Mesenchymal stem cell (in vitro differentiated cells and primary cell): ENCODE data around the gene MEGF11. TPM values are rescaled to one million over a fixed set of nuclear protein-coding genes. Genes with fewer than 3 reads are reported as not detected.

Experiments
- DNase-seq: peaks from one replicate; pipeline ENCODE4 v3.0.0-alpha.2; 2013
- H2AFZ ChIP-seq: one replicate; pipeline ENCODE4 v1.6.1; 2013; ENCODE audit warnings: low read depth, mild to moderate bottlenecking, control low read depth, inconsistent platforms, low read length, moderate library complexity
- H2AK5ac ChIP-seq: 2 replicates; pipeline ENCODE4 v1.6.1; 2013; ENCODE audit warnings: low read length, moderate library complexity, mild to moderate bottlenecking, inconsistent platforms; ENCODE audit not compliant: severe bottlenecking
- H2BK120ac ChIP-seq: one replicate; pipeline ENCODE4 v1.6.1; 2013; ENCODE audit warnings: low read depth, mild to moderate bottlenecking, inconsistent platforms, low read length, moderate library complexity
- H2BK12ac ChIP-seq, 2 experiments: one replicate each; pipeline ENCODE4 v1.6.1; 2013; ENCODE audit warnings: inconsistent platforms in 2 of 2, low read length in 2 of 2, mild to moderate bottlenecking in 2 of 2, moderate library complexity in 2 of 2, control low read depth in 1 of 2
- H2BK15ac ChIP-seq: one replicate; pipeline ENCODE4 v1.6.1; 2013; ENCODE audit warnings: mild to moderate bottlenecking, low read depth, inconsistent platforms; ENCODE audit not compliant: poor library complexity, severe bottlenecking
- H2BK5ac ChIP-seq: 2 replicates; pipeline ENCODE4 v1.6.1; 2013; ENCODE audit warnings: low read depth, mild to moderate bottlenecking, low read length, control low read depth, inconsistent platforms; ENCODE audit not compliant: poor library complexity, severe bottlenecking
- H3K14ac ChIP-seq, 2 experiments: one replicate each; pipeline ENCODE4 v1.6.1; 2013; ENCODE audit warnings: inconsistent platforms in 2 of 2, low read length in 2 of 2, control low read depth in 1 of 2, mild to moderate bottlenecking in 1 of 2, moderate library complexity in 1 of 2
- H3K18ac ChIP-seq, 2 experiments: one replicate each; pipeline ENCODE4 v1.6.1; 2013; ENCODE audit warnings: inconsistent platforms in 2 of 2, low read length in 2 of 2, control low read depth in 1 of 2, low read depth in 1 of 2, mild to moderate bottlenecking in 1 of 2
- H3K23ac ChIP-seq, 2 experiments: one replicate each; pipeline ENCODE4 v1.6.1; 2013; ENCODE audit warnings: inconsistent platforms in 2 of 2, low read length in 2 of 2, mild to moderate bottlenecking in 2 of 2, moderate library complexity in 2 of 2, control low read depth in 1 of 2
- H3K27ac ChIP-seq: 2 replicates; pipeline ENCODE4 v1.5.1; 2013; ENCODE audit warnings: mild to moderate bottlenecking, moderate library complexity, low read length, control low read depth, inconsistent platforms; ENCODE audit not compliant: poor library complexity, severe bottlenecking
- H3K27me3 ChIP-seq, 2 experiments: 2 replicates each; pipeline versions ENCODE4 v1.6.1 to v1.7.0; 2013; ENCODE audit warnings: low read length in 2 of 2, mild to moderate bottlenecking in 2 of 2, moderate library complexity in 2 of 2, control low read depth in 1 of 2, inconsistent platforms in 1 of 2; ENCODE audit not compliant: control insufficient read depth in 1 of 2, insufficient read depth in 1 of 2
- H3K36me3 ChIP-seq, 2 experiments: 2 replicates each; pipeline versions ENCODE4 v1.6.1 to v1.7.0; 2013; ENCODE audit warnings: low read length in 2 of 2, control low read depth in 1 of 2, inconsistent platforms in 1 of 2, low read depth in 1 of 2, mild to moderate bottlenecking in 1 of 2; ENCODE audit not compliant: insufficient read depth in 2 of 2, control insufficient read depth in 1 of 2
- H3K4ac ChIP-seq, 2 experiments: one replicate each; pipeline ENCODE4 v1.6.1; 2013; ENCODE audit warnings: inconsistent platforms in 2 of 2, low read length in 2 of 2, mild to moderate bottlenecking in 2 of 2, moderate library complexity in 2 of 2, control low read depth in 1 of 2, low read depth in 1 of 2
- H3K4me1 ChIP-seq: 2 replicates; pipeline ENCODE4 v1.6.1; 2013; ENCODE audit warnings: low read depth, low read length, control low read depth; ENCODE audit not compliant: control insufficient read depth, insufficient read depth
- H3K4me2 ChIP-seq: 2 replicates; pipeline ENCODE4 v1.6.1; 2013; ENCODE audit warnings: low read length, mild to moderate bottlenecking, inconsistent platforms; ENCODE audit not compliant: poor library complexity, severe bottlenecking
- H3K4me3 ChIP-seq, 2 experiments: 2 replicates each; pipeline versions ENCODE4 v1.5.1 to v1.7.0; 2013; ENCODE audit warnings: low read length in 2 of 2, mild to moderate bottlenecking in 2 of 2, control low read depth in 1 of 2, low read depth in 1 of 2; ENCODE audit not compliant: insufficient read depth in 1 of 2
- H3K79me1 ChIP-seq: replicated peaks from 2 replicates; pipeline ENCODE4 v1.6.1; 2013; ENCODE audit warnings: mild to moderate bottlenecking, control low read depth, low read length, inconsistent platforms; ENCODE audit not compliant: poor library complexity, severe bottlenecking
- H3K9ac ChIP-seq: 2 replicates; pipeline ENCODE4 v1.7.0; 2013; ENCODE audit warnings: mild to moderate bottlenecking, low read length, moderate library complexity
- H3K9me3 ChIP-seq: 2 replicates; pipeline ENCODE4 v1.7.0; 2013; ENCODE audit warnings: mild to moderate bottlenecking, low read length; ENCODE audit not compliant: control insufficient read depth
- H4K8ac ChIP-seq: one replicate; pipeline ENCODE4 v1.6.1; 2013; ENCODE audit warnings: inconsistent platforms, mild to moderate bottlenecking, low read length, moderate library complexity
- H4K91ac ChIP-seq: one replicate; pipeline ENCODE4 v1.6.1; 2013; ENCODE audit warnings: mild to moderate bottlenecking, low read length, inconsistent platforms
- WGBS: methylation state at CpG from one replicate; pipeline ENCODE4 v1.1.7; 2013; ENCODE audit warnings: mixed read lengths; 5-methylcytosine and 5-hydroxymethylcytosine counted together
- small RNA-seq: library from polyadenylated mRNA; stranded (forward); fragments of <200 nt; extraction: miRNeasy Mini kit (QIAGEN cat#:217004); gene quantifications from one replicate; pipeline ENCODE3, GENCODE V24; 2013; ENCODE audit warnings: low read depth

Gene MEGF11

DNA sequence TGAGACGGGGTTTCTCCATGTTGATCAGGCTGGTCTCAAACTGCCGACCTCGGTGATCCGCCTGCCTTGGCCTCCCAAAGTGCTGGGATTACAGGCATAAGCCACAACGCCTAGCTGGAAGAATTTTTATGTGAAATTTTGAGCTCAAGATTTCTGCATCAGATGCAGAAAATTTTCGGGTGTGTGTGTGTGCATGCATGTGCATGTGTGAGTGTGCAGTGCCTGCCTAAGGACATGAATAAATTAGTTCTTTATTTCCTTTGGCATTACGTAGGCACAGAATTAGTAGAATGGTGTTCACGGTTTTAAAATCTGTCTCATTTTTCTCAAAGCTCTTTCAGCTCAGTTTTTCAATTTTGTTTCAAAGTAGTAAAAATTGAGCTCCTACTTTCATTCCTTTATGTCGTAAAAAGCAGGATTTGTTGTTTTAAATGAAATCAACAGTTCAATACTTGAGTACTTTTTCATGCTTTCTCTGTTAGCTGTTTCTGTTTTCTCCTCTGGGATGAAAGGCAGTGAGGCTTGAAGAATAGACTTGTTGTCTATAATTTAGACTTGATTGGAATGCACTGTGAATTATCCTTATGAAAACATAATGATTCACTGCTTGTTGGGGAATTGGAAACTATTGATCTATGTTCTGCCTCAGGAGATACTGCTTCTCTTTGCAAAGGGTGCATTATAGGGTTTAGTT is 407.6 kb downstream of the MEGF11 start:
- H3K4me3 ChIP-seq: no peak overlapping the region
- no peak overlapping the region for H3K4ac ChIP-seq
- no peak overlapping the region for H3K18ac ChIP-seq
- H2BK5ac ChIP-seq: no peak overlapping the region
- H2BK15ac ChIP-seq: no peak overlapping the region
- no peaks in the 10 kb centered on the region for H3K79me1 ChIP-seq
- H3K4me2 ChIP-seq: no peak overlapping the region
- H3K4me1 ChIP-seq: peaks cover 5% of the 10 kb centered on the region
- no peak overlapping the region for H3K14ac ChIP-seq
- H4K8ac ChIP-seq: no peak overlapping the region
- 84% methylated on average over 6 of the region's 9 CpGs for WGBS
- H4K91ac ChIP-seq: no peak overlapping the region
- no peak overlapping the region for H2AFZ ChIP-seq
- H2BK12ac ChIP-seq: no peak overlapping the region
- H3K23ac ChIP-seq: no peak overlapping the region
- H3K27me3 ChIP-seq: no peaks in the 10 kb centered on the region
- H3K27ac ChIP-seq: no peak overlapping the region
- H2BK120ac ChIP-seq: no peak overlapping the region
- no peak overlapping the region for H3K9ac ChIP-seq
- no peaks in the 10 kb centered on the region for H3K36me3 ChIP-seq
- H3K9me3 ChIP-seq: no peaks in the 10 kb centered on the region
- H2AK5ac ChIP-seq: no peak overlapping the region
- DNase-seq: no peak

Small RNAs within 50 kb of the gene (small RNA-seq; reads per million reads assigned to genes)
- gene MIR4311: not detected
